GM06990 (cell line): ENCODE results near the gene DDAH2.

Experiments used
- DNase-seq: peaks from one replicate; pipeline ENCODE4 v3.0.0-alpha.2; 2011; ENCODE audit not compliant: insufficient read length; ENCODE audit errors: extremely low read depth
- H3K27me3 ChIP-seq: replicated peaks from 2 replicates; pipeline ENCODE4 v1.6.0; 2011; ENCODE audit warnings: low read length; ENCODE audit not compliant: control insufficient read depth, insufficient read depth
- H3K36me3 ChIP-seq: 2 replicates; pipeline ENCODE4 v1.5.1; 2011; ENCODE audit warnings: low read length; ENCODE audit not compliant: control insufficient read depth, insufficient read depth
- H3K4me3 ChIP-seq: replicated peaks from 2 replicates; pipeline ENCODE4 v1.5.1; 2011; ENCODE audit warnings: low read depth, mild to moderate bottlenecking, control low read depth, low read length
- TF ChIP-seq, protein P1 (sequence below): IDR thresholded peaks from 2 replicates; pipeline ENCODE4 v1.5.1; 2011; ENCODE audit warnings: low read length, control low read depth, mild to moderate bottlenecking, inconsistent platforms; ENCODE audit not compliant: insufficient read depth, poor library complexity, severe bottlenecking

Gene DDAH2

DNA sequence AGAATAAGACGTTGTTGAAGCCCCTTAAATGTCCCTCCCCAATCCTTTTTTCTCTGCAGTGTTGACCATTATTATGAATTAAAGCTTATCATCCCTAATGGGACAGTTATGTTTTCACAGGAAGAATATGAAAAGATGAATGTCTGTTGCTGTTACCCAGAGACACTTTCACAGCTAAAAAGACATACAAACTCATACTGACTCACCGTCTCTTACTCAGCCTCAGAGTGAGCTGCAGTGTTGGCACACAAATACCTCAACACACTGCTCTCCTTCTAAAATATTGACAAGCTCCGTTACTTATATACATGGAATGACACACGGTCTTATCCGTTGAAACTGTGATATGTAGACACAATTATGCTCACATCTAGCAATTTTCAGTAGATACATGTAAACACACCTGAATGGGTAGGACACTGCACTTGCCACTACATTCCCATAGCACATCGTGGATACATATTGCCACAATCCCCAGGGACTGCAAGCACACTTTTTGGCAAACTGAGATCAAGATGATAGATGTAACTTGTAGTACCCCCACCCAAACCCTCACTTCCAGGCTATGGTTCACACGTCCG, 23.7 kb upstream of the DDAH2 start:
- Histone ChIP-seq H3K4me3 (no peak overlapping the region), H3K36me3 (peaks cover 2% of the 10 kb centered on the region), H3K27me3 (no peaks in the 10 kb centered on the region)
- TF ChIP-seq, protein P1, sequence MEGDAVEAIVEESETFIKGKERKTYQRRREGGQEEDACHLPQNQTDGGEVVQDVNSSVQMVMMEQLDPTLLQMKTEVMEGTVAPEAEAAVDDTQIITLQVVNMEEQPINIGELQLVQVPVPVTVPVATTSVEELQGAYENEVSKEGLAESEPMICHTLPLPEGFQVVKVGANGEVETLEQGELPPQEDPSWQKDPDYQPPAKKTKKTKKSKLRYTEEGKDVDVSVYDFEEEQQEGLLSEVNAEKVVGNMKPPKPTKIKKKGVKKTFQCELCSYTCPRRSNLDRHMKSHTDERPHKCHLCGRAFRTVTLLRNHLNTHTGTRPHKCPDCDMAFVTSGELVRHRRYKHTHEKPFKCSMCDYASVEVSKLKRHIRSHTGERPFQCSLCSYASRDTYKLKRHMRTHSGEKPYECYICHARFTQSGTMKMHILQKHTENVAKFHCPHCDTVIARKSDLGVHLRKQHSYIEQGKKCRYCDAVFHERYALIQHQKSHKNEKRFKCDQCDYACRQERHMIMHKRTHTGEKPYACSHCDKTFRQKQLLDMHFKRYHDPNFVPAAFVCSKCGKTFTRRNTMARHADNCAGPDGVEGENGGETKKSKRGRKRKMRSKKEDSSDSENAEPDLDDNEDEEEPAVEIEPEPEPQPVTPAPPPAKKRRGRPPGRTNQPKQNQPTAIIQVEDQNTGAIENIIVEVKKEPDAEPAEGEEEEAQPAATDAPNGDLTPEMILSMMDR, result no peak
- no peak for DNase-seq

GRCh38 chr6:31750411-31751022, 21.4 kb upstream of the DDAH2 start:
- Histone ChIP-seq H3K4me3 (no peak overlapping the region), H3K36me3 (peaks cover 5% of the 10 kb centered on the region), H3K27me3 (no peaks in the 10 kb centered on the region)
- TF ChIP-seq, protein P1, result no peak
- no peak for DNase-seq

- Histone ChIP-seq H3K36me3 (peaks cover 5% of the 10 kb centered on the region), H3K4me3 (no peak overlapping the region), H3K27me3 (no peaks in the 10 kb centered on the region)
- TF ChIP-seq, protein P1, result no peak
- DNase-seq, result no peak
Observed at GRCh38 chr6:31749301-31750036, 20.4 kb upstream of the DDAH2 start.

DNA sequence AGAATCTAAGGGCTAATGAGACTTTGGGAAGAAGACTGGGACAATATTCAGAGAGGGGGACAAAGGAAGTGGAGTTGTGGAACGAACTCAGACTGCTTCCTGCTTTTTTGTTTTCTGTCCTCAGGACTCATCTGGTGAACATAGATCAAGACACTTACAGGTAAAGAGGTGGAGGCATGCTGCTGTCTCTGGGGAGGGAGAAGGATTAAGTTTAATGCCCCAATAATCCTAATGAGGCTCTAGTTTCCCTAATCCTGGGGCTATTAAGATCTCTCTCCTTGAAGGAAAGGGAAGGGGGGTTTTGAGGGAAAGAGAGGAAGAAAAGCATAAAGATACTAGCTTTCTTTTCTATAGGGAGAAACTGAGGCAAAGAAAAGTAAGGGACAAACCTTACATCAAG, 15.3 kb upstream of the DDAH2 start:
- no peaks in the 10 kb centered on the region for H3K27me3 ChIP-seq
- H3K4me3 ChIP-seq, result no peak overlapping the region
- DNase-seq, result no peak
- H3K36me3 ChIP-seq, result peaks cover 12% of the 10 kb centered on the region
- TF ChIP-seq, protein P1, result no peak

DNA sequence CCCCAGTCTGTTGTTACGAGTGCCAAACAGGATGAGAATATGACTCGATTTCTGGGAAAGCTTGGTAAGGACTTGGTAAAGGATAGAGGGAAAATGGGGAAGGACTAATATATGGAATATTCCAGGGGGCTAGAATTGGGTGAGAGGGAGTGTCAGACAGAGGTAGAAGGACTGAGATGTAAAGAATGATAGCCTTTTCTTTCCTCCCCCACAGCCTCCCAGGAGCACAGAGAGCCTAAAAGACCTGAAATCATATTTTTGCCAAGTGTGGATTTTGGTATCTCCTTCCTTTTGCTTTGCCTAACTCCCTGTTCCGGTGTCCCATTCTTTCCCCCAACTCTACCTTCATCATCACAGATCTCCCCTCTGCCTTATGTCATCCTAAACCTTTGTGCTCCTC, 13.8 kb upstream of the DDAH2 start:
- TF ChIP-seq, protein P1, result no peak
- DNase-seq, result no peak
- Histone ChIP-seq H3K27me3 (no peaks in the 10 kb centered on the region), H3K36me3 (peaks cover 10% of the 10 kb centered on the region), H3K4me3 (no peak overlapping the region)
